HL-60/S4 (cell line): ENCODE measurements around the gene RFX1.

Experiments used
- in situ Hi-C: fragments of 300-500 bp; cut with MboI; formaldehyde crosslinking; loops from 2 replicates; pipeline ENCODE4 v1.14.3; 2022; ENCODE audit warnings: low sequenced_read_pairs

RFX1 gene

DNA sequence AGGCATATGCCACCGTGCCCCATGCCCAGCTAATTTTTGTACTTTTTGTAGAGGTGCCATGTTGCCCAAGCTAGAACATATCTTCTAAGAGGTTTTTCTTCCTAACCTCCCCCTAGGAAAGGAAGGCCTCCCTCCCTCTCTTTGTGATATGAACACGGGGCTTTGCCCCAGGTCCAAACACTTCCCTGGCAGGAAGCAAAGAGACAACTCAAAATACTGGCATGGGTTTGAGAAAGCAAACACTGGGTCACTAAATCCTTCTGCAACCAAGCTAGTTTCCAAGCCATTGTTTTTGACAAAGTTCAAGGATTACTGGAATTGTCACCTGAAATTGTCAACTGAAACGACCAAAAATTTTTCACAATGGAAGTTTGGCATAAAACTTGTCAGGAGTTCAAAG lies 91.3 kb downstream of the RFX1 start:
- in situ Hi-C loops = no loop called here

DNA sequence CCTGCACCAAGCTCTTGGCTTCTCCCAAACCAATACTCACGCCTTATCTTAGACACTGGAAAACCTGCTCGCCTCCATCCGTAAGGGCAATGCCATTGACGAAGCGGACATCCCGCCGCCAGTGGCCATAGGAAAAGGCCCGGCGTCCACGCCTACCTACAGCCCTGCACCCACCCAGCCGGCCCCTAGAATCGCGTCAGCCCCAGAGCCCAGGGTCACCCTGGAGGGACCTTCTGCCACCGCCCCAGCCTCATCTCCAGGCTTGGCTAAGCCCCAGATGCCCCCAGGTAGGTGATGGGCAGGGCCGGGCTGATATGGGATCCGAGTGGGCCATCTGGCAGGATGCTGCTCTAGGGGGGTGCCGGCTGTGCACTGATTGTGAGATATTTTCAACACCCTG lies 92.8 kb downstream of the RFX1 start:
- in situ Hi-C loops = no loop called here
